PFSK-1 (cell line): ENCODE data around the gene RAB3GAP1.

Source experiments
- FOXP2 ChIP-seq: optimal IDR thresholded peaks from 2 replicates; pipeline ENCODE3; 2011; ENCODE audit warnings: borderline replicate concordance, control low read depth, inconsistent platforms; ENCODE audit not compliant: insufficient read depth; ENCODE audit errors: extremely low read length, extremely low read depth
- POLR2AphosphoS5 ChIP-seq: IDR thresholded peaks from 2 replicates; pipeline ENCODE4 v1.6.1; 2012; ENCODE audit warnings: low read depth, mild to moderate bottlenecking, control low read depth, low read length, moderate library complexity
- SIN3A ChIP-seq: IDR thresholded peaks from 2 replicates; pipeline ENCODE4 v1.6.1; 2012; ENCODE audit warnings: mild to moderate bottlenecking, low read length, moderate library complexity, borderline replicate concordance; ENCODE audit not compliant: insufficient read depth
- TAF1 ChIP-seq: IDR thresholded peaks from 2 replicates; pipeline ENCODE4 v1.6.1; 2012; ENCODE audit warnings: low read length, control low read depth, borderline replicate concordance; ENCODE audit not compliant: insufficient read depth
- TF ChIP-seq, protein P1 (sequence below), 2 experiments: IDR thresholded peaks; 2 replicates each; pipeline versions ENCODE4 v1.6.1 to v1.8.0; 2011 to 2012; ENCODE audit warnings: low read depth in 2 of 2, low read length in 2 of 2, control low read depth in 1 of 2, inconsistent platforms in 1 of 2, mild to moderate bottlenecking in 1 of 2, moderate library complexity in 1 of 2; ENCODE audit not compliant: insufficient read depth in 1 of 2

DNA sequence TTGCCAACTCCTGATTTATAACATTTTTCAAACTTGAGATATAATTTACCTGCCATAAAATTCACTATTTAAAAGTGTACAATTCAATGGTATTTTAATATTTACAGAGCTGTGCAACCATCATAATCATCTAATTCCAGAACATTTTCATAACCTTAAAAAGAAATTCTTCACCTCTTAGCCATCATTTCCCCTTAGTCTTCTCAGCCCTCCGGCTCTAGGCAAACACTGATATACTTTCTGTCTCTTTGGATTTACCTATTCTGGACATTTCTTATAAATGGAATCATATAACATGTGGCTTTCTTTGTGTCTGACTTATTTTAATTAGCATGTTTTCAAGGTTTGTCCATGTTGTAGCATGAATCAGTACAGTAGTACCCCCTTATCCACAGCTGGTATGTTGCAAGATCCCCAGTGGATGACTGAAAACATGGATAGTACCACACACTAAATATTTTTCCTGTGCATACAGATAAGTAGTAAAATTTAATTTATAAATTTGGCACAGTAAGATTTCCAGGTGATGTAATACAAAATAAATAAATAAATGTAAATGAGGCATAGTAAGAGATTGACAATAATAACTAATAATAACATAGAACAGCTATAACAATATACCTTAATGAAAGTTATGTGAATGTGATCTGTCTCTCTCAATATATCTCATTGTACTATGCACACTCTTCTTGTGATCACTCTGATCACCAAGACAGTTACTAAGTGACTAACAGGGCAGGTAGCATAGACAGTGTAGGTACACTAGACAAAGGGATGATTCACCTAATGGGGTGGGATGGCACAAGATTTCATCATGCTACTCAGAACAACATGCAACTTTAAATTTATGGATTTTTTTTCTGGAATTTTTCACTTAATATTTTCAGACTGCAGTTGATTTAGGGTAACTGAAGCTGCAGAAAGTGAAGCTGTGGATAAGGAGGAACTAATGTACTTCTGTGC, 73.1 kb downstream of the RAB3GAP1 start:
- TF ChIP-seq FOXP2: no peak
- TF ChIP-seq, protein P1, sequence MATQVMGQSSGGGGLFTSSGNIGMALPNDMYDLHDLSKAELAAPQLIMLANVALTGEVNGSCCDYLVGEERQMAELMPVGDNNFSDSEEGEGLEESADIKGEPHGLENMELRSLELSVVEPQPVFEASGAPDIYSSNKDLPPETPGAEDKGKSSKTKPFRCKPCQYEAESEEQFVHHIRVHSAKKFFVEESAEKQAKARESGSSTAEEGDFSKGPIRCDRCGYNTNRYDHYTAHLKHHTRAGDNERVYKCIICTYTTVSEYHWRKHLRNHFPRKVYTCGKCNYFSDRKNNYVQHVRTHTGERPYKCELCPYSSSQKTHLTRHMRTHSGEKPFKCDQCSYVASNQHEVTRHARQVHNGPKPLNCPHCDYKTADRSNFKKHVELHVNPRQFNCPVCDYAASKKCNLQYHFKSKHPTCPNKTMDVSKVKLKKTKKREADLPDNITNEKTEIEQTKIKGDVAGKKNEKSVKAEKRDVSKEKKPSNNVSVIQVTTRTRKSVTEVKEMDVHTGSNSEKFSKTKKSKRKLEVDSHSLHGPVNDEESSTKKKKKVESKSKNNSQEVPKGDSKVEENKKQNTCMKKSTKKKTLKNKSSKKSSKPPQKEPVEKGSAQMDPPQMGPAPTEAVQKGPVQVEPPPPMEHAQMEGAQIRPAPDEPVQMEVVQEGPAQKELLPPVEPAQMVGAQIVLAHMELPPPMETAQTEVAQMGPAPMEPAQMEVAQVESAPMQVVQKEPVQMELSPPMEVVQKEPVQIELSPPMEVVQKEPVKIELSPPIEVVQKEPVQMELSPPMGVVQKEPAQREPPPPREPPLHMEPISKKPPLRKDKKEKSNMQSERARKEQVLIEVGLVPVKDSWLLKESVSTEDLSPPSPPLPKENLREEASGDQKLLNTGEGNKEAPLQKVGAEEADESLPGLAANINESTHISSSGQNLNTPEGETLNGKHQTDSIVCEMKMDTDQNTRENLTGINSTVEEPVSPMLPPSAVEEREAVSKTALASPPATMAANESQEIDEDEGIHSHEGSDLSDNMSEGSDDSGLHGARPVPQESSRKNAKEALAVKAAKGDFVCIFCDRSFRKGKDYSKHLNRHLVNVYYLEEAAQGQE (IDR thresholded peaks at IDR 0.05; ENCODE audit: insufficient read depth in 1 of 2, low read depth in 2 of 2, low read length in 2 of 2): no peak
- no peak for TF ChIP-seq SIN3A
- no peak for TF ChIP-seq TAF1
- no peak for TF ChIP-seq POLR2AphosphoS5
